SK-N-SH (cell line): ENCODE measurements around the gene OXCT1.
"Not testable (repeated sequence)": the region's sequence is repeated elsewhere in the genome, so short reads cannot be mapped to it uniquely, and the experiment has no call there.

ENCODE experiments used
- EP300 ChIP-seq, 2 experiments: IDR thresholded peaks; 2 replicates each; pipeline versions ENCODE4 v1.4.0 to v1.6.1; 2012; ENCODE audit warnings: borderline replicate concordance in 1 of 2, low read depth in 1 of 2, low read length in 1 of 2
- EZH2phosphoT487 ChIP-seq: fragments of 200-600 bp; sonication (generic); IDR thresholded peaks from 2 replicates; pipeline ENCODE4 v1.6.1; 2017; ENCODE audit warnings: low read depth, mixed run types, mild to moderate bottlenecking, antibody characterized with exemption, moderate library complexity, borderline replicate concordance
- JUND ChIP-seq: IDR thresholded peaks from 2 replicates; pipeline ENCODE4 v1.4.0; 2012
- MEF2A ChIP-seq: IDR thresholded peaks from 2 replicates; pipeline ENCODE4 v1.4.0; 2012; ENCODE audit warnings: low read depth, borderline replicate concordance
- POLR2AphosphoS5 ChIP-seq: IDR thresholded peaks from 2 replicates; pipeline ENCODE4 v1.6.1; 2012; ENCODE audit warnings: low read depth, low read length
- RAD21 ChIP-seq: IDR thresholded peaks from 2 replicates; pipeline ENCODE4 v1.6.1; 2012; ENCODE audit warnings: mild to moderate bottlenecking, low read length
- SMC3 ChIP-seq: IDR thresholded peaks from 2 replicates; pipeline ENCODE4 v1.6.1; 2012; ENCODE audit warnings: low read depth, low read length, improper control_type of control experiment
- TF ChIP-seq, protein P1 (sequence below): fragments of 200-600 bp; sonication (generic); IDR thresholded peaks from 2 replicates; pipeline ENCODE4 v1.6.1; 2017; ENCODE audit warnings: antibody characterized with exemption, mild to moderate bottlenecking, moderate library complexity

GRCh38 chr5:41845751-41846150 lies 24.5 kb downstream of the OXCT1 start:
- not testable (repeated sequence) for TF ChIP-seq POLR2AphosphoS5; SMC3; MEF2A; EP300 (IDR thresholded peaks at IDR 0.05; ENCODE audit: borderline replicate concordance in 1 of 2, low read depth in 1 of 2, low read length in 1 of 2); JUND; EZH2phosphoT487; RAD21
- TF ChIP-seq, protein P1, sequence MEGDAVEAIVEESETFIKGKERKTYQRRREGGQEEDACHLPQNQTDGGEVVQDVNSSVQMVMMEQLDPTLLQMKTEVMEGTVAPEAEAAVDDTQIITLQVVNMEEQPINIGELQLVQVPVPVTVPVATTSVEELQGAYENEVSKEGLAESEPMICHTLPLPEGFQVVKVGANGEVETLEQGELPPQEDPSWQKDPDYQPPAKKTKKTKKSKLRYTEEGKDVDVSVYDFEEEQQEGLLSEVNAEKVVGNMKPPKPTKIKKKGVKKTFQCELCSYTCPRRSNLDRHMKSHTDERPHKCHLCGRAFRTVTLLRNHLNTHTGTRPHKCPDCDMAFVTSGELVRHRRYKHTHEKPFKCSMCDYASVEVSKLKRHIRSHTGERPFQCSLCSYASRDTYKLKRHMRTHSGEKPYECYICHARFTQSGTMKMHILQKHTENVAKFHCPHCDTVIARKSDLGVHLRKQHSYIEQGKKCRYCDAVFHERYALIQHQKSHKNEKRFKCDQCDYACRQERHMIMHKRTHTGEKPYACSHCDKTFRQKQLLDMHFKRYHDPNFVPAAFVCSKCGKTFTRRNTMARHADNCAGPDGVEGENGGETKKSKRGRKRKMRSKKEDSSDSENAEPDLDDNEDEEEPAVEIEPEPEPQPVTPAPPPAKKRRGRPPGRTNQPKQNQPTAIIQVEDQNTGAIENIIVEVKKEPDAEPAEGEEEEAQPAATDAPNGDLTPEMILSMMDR: not testable (repeated sequence)
